HG03342 (cell line): ENCODE data around the gene GRAP2.

ENCODE experiments used
- ATAC-seq: cut with Tn5 transposase; IDR thresholded peaks from one replicate; pipeline ENCODE4 v1.9.1; 2021; ENCODE audit warnings: mild to moderate bottlenecking, moderate library complexity; ENCODE audit not compliant: unreplicated experiment

GRAP2 gene

GRCh38 chr22:39960791-39961746, 60.2 kb downstream of the GRAP2 start:
- ATAC-seq, result no peak

- no peak for ATAC-seq
These were observed 61.2 kb downstream of the GRAP2 start for GRCh38 chr22:39962071-39962470.

GRCh38 chr22:39965748-39966147, 64.9 kb downstream of the GRAP2 start:
- no peak for ATAC-seq

GRCh38 chr22:39966470-39966869, 65.6 kb downstream of the GRAP2 start:
- ATAC-seq, result no peak

GRCh38 chr22:39967103-39967829, 66.4 kb downstream of the GRAP2 start:
- ATAC-seq, result no peak

- no peak for ATAC-seq
These were observed 67.4 kb downstream of the GRAP2 start for GRCh38 chr22:39967996-39968972.

GRCh38 chr22:39970742-39971141, 69.9 kb downstream of the GRAP2 start:
- no peak for ATAC-seq

GRCh38 chr22:39972641-39973040, 71.8 kb downstream of the GRAP2 start:
- no peak for ATAC-seq

GRCh38 chr22:39973656-39974055, 72.8 kb downstream of the GRAP2 start:
- ATAC-seq, result no peak

GRCh38 chr22:39974065-39974464, 73.2 kb downstream of the GRAP2 start:
- no peak for ATAC-seq

- no peak for ATAC-seq
These were observed 78.2 kb downstream of the GRAP2 start for GRCh38 chr22:39979048-39979447.

GRCh38 chr22:39979458-39979857, 78.6 kb downstream of the GRAP2 start:
- ATAC-seq, result no peak

GRCh38 chr22:39980596-39980995, 79.7 kb downstream of the GRAP2 start:
- ATAC-seq, result no peak

GRCh38 chr22:39983346-39983745, 82.5 kb downstream of the GRAP2 start:
- no peak for ATAC-seq

- ATAC-seq, result no peak
These were observed 83.1 kb downstream of the GRAP2 start for GRCh38 chr22:39984006-39984405.

- ATAC-seq, result no peak
These were observed 83.9 kb downstream of the GRAP2 start for GRCh38 chr22:39984746-39985145.

- no peak for ATAC-seq
These were observed 84.6 kb downstream of the GRAP2 start for GRCh38 chr22:39985383-39986035.

- no peak for ATAC-seq
These were observed 87.7 kb downstream of the GRAP2 start for GRCh38 chr22:39988386-39989114.

GRCh38 chr22:39989633-39990032, 88.7 kb downstream of the GRAP2 start:
- no peak for ATAC-seq

GRCh38 chr22:39990686-39991085, 89.8 kb downstream of the GRAP2 start:
- no peak for ATAC-seq
